ENCODE measurements around the gene GDPD3. TPM values are rescaled to one million over a fixed set of nuclear protein-coding genes. Genes with fewer than 3 reads are reported as not detected.

GDPD3 gene
- total RNA-seq, 2 experiments from 2014 or later: 11.5 to 12.3 TPM

GRCh38 chr16:30054959-30055553, 58.3 kb downstream of the GDPD3 start:
- H3K27me3 Mint-ChIP-seq: no peaks in the 10 kb centered on the region

More at GRCh38 chr16:30054959-30055553, 58.3 kb downstream of the GDPD3 start:
- peaks cover 40% of the 10 kb centered on the region for H3K4me1 Mint-ChIP-seq
- peaks cover 10% of the 10 kb centered on the region for H3K36me3 Mint-ChIP-seq (ENCODE audit: low read depth)
- no peaks in the 10 kb centered on the region for H3K9me3 Mint-ChIP-seq
- CTCF ChIA-PET: interaction anchor here (0.5 to 4.1 kb wide), 24 partner anchors 11 to 716 kb away, joined by 3 to 31 read pairs (median 4); partner anchors contain the start of genes ALDOA, DCTPP1, KIF22 and PAGR1
- H3K27ac Mint-ChIP-seq: peak overlapping the region; percentile 70
- POLR2A ChIA-PET: interaction anchor here (0.7 to 7.7 kb wide), 11 partner anchors 10 to 363 kb away, joined by 3 to 111 read pairs (median 3); partner anchors contain the start of genes ALDOA, CORO1A, HIRIP3 and PPP4C
- peak; percentile 68 for DNase-seq
- H3K4me3 Mint-ChIP-seq: peak overlapping the region; percentile 50

Other genes with a start within 250 kb of the GDPD3 start
- under 1 TPM; 0.08 to 0.13 TPM for gene SEZ6L2, start 214.0 kb downstream of the GDPD3 start, total RNA-seq
- under 1 TPM in 1 of 2 experiments, not detected in 1; 0.15 TPM for gene ASPHD1, start 213.0 kb downstream of the GDPD3 start, total RNA-seq
- gene KCTD13, start 187.3 kb downstream of the GDPD3 start, total RNA-seq: 10 to 100 TPM; 34.5 to 36.0 TPM
- 10 to 100 TPM; 68.9 to 78.7 TPM for gene TMEM219, start 151.5 kb downstream of the GDPD3 start, total RNA-seq
- gene TAOK2, start 139.7 kb downstream of the GDPD3 start, total RNA-seq: 10 to 100 TPM; 44.2 TPM
- gene HIRIP3, start 117.9 kb downstream of the GDPD3 start, total RNA-seq: 10 to 100 TPM; 38.7 to 40.3 TPM
- 100 to 1,000 TPM; 102 to 107 TPM for gene INO80E, start 117.3 kb downstream of the GDPD3 start, total RNA-seq
- not detected for gene DOC2A, start 102.5 kb downstream of the GDPD3 start, total RNA-seq
- gene C16orf92, start 90.3 kb downstream of the GDPD3 start, total RNA-seq: not detected
- 1 to 10 TPM; 6.0 to 6.9 TPM for gene TLCD3B, start 82.3 kb downstream of the GDPD3 start, total RNA-seq
- gene ALDOA, start 47.8 kb downstream of the GDPD3 start, total RNA-seq: 1,000 to 10,000 TPM; 1,403 to 1,450 TPM
- gene PPP4C, start 37.5 kb downstream of the GDPD3 start, total RNA-seq: 100 to 1,000 TPM; 146 to 147 TPM
- gene TBX6, start 21.6 kb downstream of the GDPD3 start, total RNA-seq: 1 to 10 TPM; 1.9 to 2.5 TPM
- gene YPEL3, start 17.3 kb downstream of the GDPD3 start, total RNA-seq: 100 to 1,000 TPM in 1 of 2 experiments, 10 to 100 TPM in 1; 99.4 to 106 TPM
- gene MAPK3, start 9.7 kb upstream of the GDPD3 start, total RNA-seq: 100 to 1,000 TPM; 108 to 111 TPM
- 1,000 to 10,000 TPM; 1,737 to 1,754 TPM for gene CORO1A, start 70.1 kb upstream of the GDPD3 start, total RNA-seq
- gene BOLA2B, start 80.1 kb upstream of the GDPD3 start, total RNA-seq: 100 to 1,000 TPM; 145 to 146 TPM
- gene SLX1A, start 80.3 kb upstream of the GDPD3 start, total RNA-seq: 100 to 1,000 TPM; 102 to 149 TPM
- gene SULT1A3, start 85.7 kb upstream of the GDPD3 start, total RNA-seq: 10 to 100 TPM; 23.3 to 28.4 TPM
- 1 to 10 TPM; 5.1 to 9.8 TPM for gene NPIPB13, start 134.9 kb upstream of the GDPD3 start, total RNA-seq
- 10 to 100 TPM; 75.6 to 75.9 TPM for gene CD2BP2, start 241.8 kb upstream of the GDPD3 start, total RNA-seq